Sigmoid colon (tissue), 7 donors: ENCODE measurements around the gene PAK4. TPM values are rescaled to one million over a fixed set of nuclear protein-coding genes. Genes with fewer than 3 reads are reported as not detected.
"Not testable (repeated sequence)": the region's sequence is repeated elsewhere in the genome, so short reads cannot be mapped to it uniquely, and the experiment has no call there.

Experiments
- DNase-seq: peaks from one replicate; pipeline ENCODE4 v3.0.0-alpha.2; 2019
- H3K27ac ChIP-seq, 4 donors: fragments of 200-600 bp; sonication (generic); one replicate each; pipeline ENCODE4 v1.5.1; 2016 to 2019; ENCODE audit warnings: mild to moderate bottlenecking in 1 of 4
- H3K27me3 ChIP-seq, 3 donors: fragments of 200-600 bp; sonication (generic); one replicate each; pipeline ENCODE4 v1.5.1; 2019; ENCODE audit warnings: mild to moderate bottlenecking in 1 of 3
- H3K36me3 ChIP-seq, 4 donors: fragments of 200-600 bp; sonication (generic); one replicate each; pipeline ENCODE4 v1.5.1; 2016 to 2019
- H3K4me1 ChIP-seq, 4 donors: fragments of 200-600 bp; sonication (generic); one replicate each; pipeline ENCODE4 v1.5.1; 2017 to 2019
- H3K4me3 ChIP-seq, 4 donors: fragments of 200-600 bp; sonication (generic); one replicate each; pipeline ENCODE4 v1.5.1; 2017 to 2019; ENCODE audit warnings: mild to moderate bottlenecking in 2 of 4, moderate library complexity in 1 of 4
- H3K9me3 ChIP-seq, 4 donors: fragments of 200-600 bp in 3 of 4; sonication (generic) in 3 of 4; one replicate each; pipeline versions ENCODE4 v1.5.1 to v1.6.1; 2013 to 2019
- CTCF ChIP-seq, 4 experiments: fragments of 450-650 bp in 3 of 4; fragments of 200-600 bp in 1 of 4; IDR thresholded peaks; one replicate each; pipeline ENCODE4 v1.5.1; 2016 to 2019; ENCODE audit warnings: antibody characterized with exemption in 4 of 4, mild to moderate bottlenecking in 3 of 4, moderate library complexity in 2 of 4
- EP300 ChIP-seq, 4 donors: sonication (generic); formaldehyde crosslinking; IDR thresholded peaks; one replicate each; pipeline ENCODE4 v1.6.1; 2017; ENCODE audit warnings: antibody characterized with exemption in 4 of 4
- POLR2A ChIP-seq, 2 donors: fragments of 450-650 bp; IDR thresholded peaks; one replicate each; pipeline ENCODE4 v1.6.1; 2016; ENCODE audit warnings: antibody characterized with exemption in 2 of 2, mild to moderate bottlenecking in 2 of 2, moderate library complexity in 2 of 2
- POLR2AphosphoS5 ChIP-seq, 4 donors: sonication (generic); formaldehyde crosslinking; IDR thresholded peaks; one replicate each; pipeline ENCODE4 v1.6.1; 2017; ENCODE audit warnings: antibody characterized with exemption in 4 of 4
- whole genome bisulfite sequencing, 2 donors: extraction: QIAGEN DNeasy Blood & Tissue Kit; methylation state at CpG; one replicate each; pipeline ENCODE4 v1.1.7; 2013; 5-methylcytosine and 5-hydroxymethylcytosine counted together
- intact Hi-C: fragments of 100-400 bp; cut with DNase I; formaldehyde crosslinking; loops from one replicate; pipeline ENCODE4 v1.15.1; 2023
- polyA plus RNA-seq, 3 donors: library from polyadenylated mRNA; stranded (reverse); fragments of 200-250 nt; gene quantifications; one replicate each; pipeline ENCODE4 v1.2.3, GENCODE V29; 2013
- total RNA-seq, 4 donors: library from RNA; depleted of rRNA; stranded (reverse); fragments of >200 nt; gene quantifications; one replicate each; pipeline ENCODE4 v1.1.0, GENCODE V29; 2016
- donor health status: healthy with polysubstance abuse.
- donor health status: Bipolar disorder and iron deficiency.
- donor health status: healthy.

Gene PAK4
- total and polyA plus RNA-seq, 7 donors = 6.2 to 62.0 (median 27.1) TPM

GRCh38 chr19:39115105-39115847 lies 10.3 kb upstream of the PAK4 start:
- H3K27ac ChIP-seq = no peak overlapping the region
- DNase-seq = no peak
- no peaks in the 10 kb centered on the region for H3K4me1 ChIP-seq
- H3K36me3 ChIP-seq = no peaks in the 10 kb centered on the region
- TF ChIP-seq POLR2A (IDR thresholded peaks at IDR 0.05) = no peak
- TF ChIP-seq CTCF (IDR thresholded peaks at IDR 0.05) = no peak
- TF ChIP-seq POLR2AphosphoS5 (IDR thresholded peaks at IDR 0.05) = no peak
- TF ChIP-seq EP300 (IDR thresholded peaks at IDR 0.05) = no peak
- intact Hi-C loops = no loop called here
- no peak overlapping the region for H3K4me3 ChIP-seq
- WGBS, 2 donors = 84 to 89% methylated on average over 11 of the region's 11 CpGs
- peaks cover 3 to 32% (median 18%) of the 10 kb centered on the region in 3 donors for H3K27me3 ChIP-seq
- no peaks in the 10 kb centered on the region for H3K9me3 ChIP-seq

GRCh38 chr19:39117023-39117422 lies 8.6 kb upstream of the PAK4 start:
- H3K9me3 ChIP-seq, DNase-seq, H3K4me1 ChIP-seq, H3K27ac ChIP-seq, H3K4me3 ChIP-seq, intact Hi-C loops, H3K36me3 ChIP-seq: not testable (repeated sequence)
- H3K27me3 ChIP-seq = peaks cover 0 to 20% (median 12%) of the 10 kb centered on the region in 3 donors
- WGBS, 2 donors = 81 to 89% methylated on average over 8 of the region's 8 CpGs

- TF ChIP-seq CTCF (IDR thresholded peaks at IDR 0.05) (no peak), POLR2AphosphoS5 (IDR thresholded peaks at IDR 0.05) (no peak), EP300 (IDR thresholded peaks at IDR 0.05) (no peak), POLR2A (IDR thresholded peaks at IDR 0.05) (no peak)
- H3K4me1 ChIP-seq = peaks cover 0 to 6% (median 2%) of the 10 kb centered on the region in 4 donors
- WGBS, 2 donors = 79 to 95% methylated on average over 1 of the region's 1 CpG
- H3K36me3 ChIP-seq = no peaks in the 10 kb centered on the region
- no peak overlapping the region for H3K4me3 ChIP-seq
- no peak for DNase-seq
- intact Hi-C loops = loop anchor here (10.0 kb wide), 2 partner anchors 315 to 785 kb away; partner anchors contain the start of genes CATSPERG and RPS16
- peaks cover 0 to 8% (median 0%) of the 10 kb centered on the region in 3 donors for H3K27me3 ChIP-seq
- H3K27ac ChIP-seq = no peak overlapping the region
- no peaks in the 10 kb centered on the region for H3K9me3 ChIP-seq
Observed at GRCh38 chr19:39119830-39120229, 5.8 kb upstream of the PAK4 start.

- no peak for DNase-seq
- WGBS, 2 donors = 46 to 83% methylated on average over 18 of the region's 18 CpGs
- no peaks in the 10 kb centered on the region for H3K36me3 ChIP-seq
- peaks cover 0 to 8% (median 0%) of the 10 kb centered on the region in 3 donors for H3K27me3 ChIP-seq
- H3K4me1 ChIP-seq = peaks cover 0 to 34% (median 26%) of the 10 kb centered on the region in 4 donors
- H3K27ac ChIP-seq = no peak overlapping the region
- TF ChIP-seq CTCF (IDR thresholded peaks at IDR 0.05) = no peak
- no peak for TF ChIP-seq POLR2A (IDR thresholded peaks at IDR 0.05)
- TF ChIP-seq POLR2AphosphoS5 (IDR thresholded peaks at IDR 0.05) = no peak
- no peak for TF ChIP-seq EP300 (IDR thresholded peaks at IDR 0.05)
- intact Hi-C loops = loop anchor here (1.0 to 10.0 kb wide), 4 partner anchors 64 to 788 kb away; partner anchors contain the start of genes CATSPERG and RPS16
- H3K9me3 ChIP-seq = no peaks in the 10 kb centered on the region
- H3K4me3 ChIP-seq = no peak overlapping the region
Observed at GRCh38 chr19:39122934-39123731, 2.5 kb upstream of the PAK4 start.
